Measurements from ENCODE around the gene RAC3. TPM values are rescaled to one million over a fixed set of nuclear protein-coding genes. Genes with fewer than 3 reads are reported as not detected.
A peak's percentile ranks its signal among the peaks of the same experiment; 100 is the strongest.

The RAC3 gene
- total RNA-seq, 4 donors from 2014 or later: 13.7 to 34.1 (median 14.8) TPM

GRCh38 chr17:82050761-82051641 is 19.5 kb downstream of the RAC3 start:
- H3K36me3 ChIP-seq: peaks cover 54% of the 10 kb centered on the region
- H3K27me3 ChIP-seq: no peaks in the 10 kb centered on the region
- TF ChIP-seq POLR2A (IDR thresholded peaks at IDR 0.05): no peak
- TF ChIP-seq EP300 (IDR thresholded peaks at IDR 0.05): no peak
- no peak for TF ChIP-seq POLR2AphosphoS5 (IDR thresholded peaks at IDR 0.05)
- no peak for TF ChIP-seq CTCF (IDR thresholded peaks at IDR 0.05)
- 55% methylated on average over 8 of the region's 79 CpGs for WGBS
- no peaks in the 10 kb centered on the region for H3K9me3 ChIP-seq
- DNase-seq (ENCODE audit: low spot score in 2 of 2): no peak
- peaks cover 42% of the 10 kb centered on the region for H3K4me1 ChIP-seq
- H3K27ac ChIP-seq: peak overlapping the region; percentile 77
- peak overlapping the region; percentile 85 for H3K4me3 ChIP-seq

GRCh38 chr17:82051776-82052637 is 20.5 kb downstream of the RAC3 start, which contains the start of the genes GPS1 and RFNG:
TSS of gene GPS1 (plus strand) at chr17:82051898. CDS start at chr17:82051932, 34 bp downstream.
TSS of gene RFNG (minus strand) at chr17:82051811. CDS start at chr17:82051766, 45 bp downstream.
- TF ChIP-seq POLR2AphosphoS5 (IDR thresholded peaks at IDR 0.05) (no peak), POLR2A (IDR thresholded peaks at IDR 0.05) (no peak), EP300 (IDR thresholded peaks at IDR 0.05) (no peak), CTCF (IDR thresholded peaks at IDR 0.05) (no peak)
- no peaks in the 10 kb centered on the region for H3K27me3 ChIP-seq
- H3K36me3 ChIP-seq: peaks cover 62% of the 10 kb centered on the region
- H3K4me3 ChIP-seq: peak within 1 kb of the TSS; percentile 85
- H3K27ac ChIP-seq: peak within 1 kb of the TSS; percentile 77
- no peak for DNase-seq (ENCODE audit: low spot score in 2 of 2)
- WGBS: 2% methylated on average over 26 of the region's 94 CpGs
- H3K9me3 ChIP-seq: no peaks in the 10 kb centered on the region
- peaks cover 42% of the 10 kb centered on the region for H3K4me1 ChIP-seq

- no peak overlapping the region for H3K27ac ChIP-seq
- peaks cover 62% of the 10 kb centered on the region for H3K36me3 ChIP-seq
- peak overlapping the region; percentile 85 for H3K4me3 ChIP-seq
- TF ChIP-seq POLR2A (IDR thresholded peaks at IDR 0.05) (no peak), POLR2AphosphoS5 (IDR thresholded peaks at IDR 0.05) (no peak), EP300 (IDR thresholded peaks at IDR 0.05) (no peak), CTCF (IDR thresholded peaks at IDR 0.05) (no peak)
- no peak for DNase-seq (ENCODE audit: low spot score in 2 of 2)
- no peaks in the 10 kb centered on the region for H3K9me3 ChIP-seq
- no peaks in the 10 kb centered on the region for H3K27me3 ChIP-seq
- WGBS: 57% methylated on average over 3 of the region's 19 CpGs
- peaks cover 42% of the 10 kb centered on the region for H3K4me1 ChIP-seq
Measured at GRCh38 chr17:82052638-82053059, 21.2 kb downstream of the RAC3 start.

DNA sequence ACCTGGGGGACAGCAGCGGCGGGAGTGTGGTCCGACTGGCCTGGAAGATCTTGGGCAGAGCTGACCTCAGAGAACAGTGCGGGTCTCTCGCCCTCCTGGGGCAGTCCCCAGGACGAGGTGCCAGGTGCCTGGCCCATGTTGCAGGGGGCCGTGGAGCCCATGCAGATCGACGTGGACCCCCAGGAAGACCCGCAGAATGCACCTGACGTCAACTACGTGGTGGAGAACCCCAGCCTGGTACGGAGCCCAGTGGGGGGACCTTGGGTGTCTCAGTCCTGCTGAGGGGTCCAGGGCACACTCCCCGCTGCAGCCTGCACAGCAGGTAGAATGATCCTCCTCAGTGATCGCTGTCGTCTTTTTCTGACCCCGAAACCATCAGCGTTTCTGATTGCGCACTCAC is 21.7 kb downstream of the RAC3 start:
- DNase-seq (ENCODE audit: low spot score in 2 of 2): no peak
- H3K4me1 ChIP-seq: peaks cover 42% of the 10 kb centered on the region
- H3K9me3 ChIP-seq: no peaks in the 10 kb centered on the region
- H3K27me3 ChIP-seq: no peaks in the 10 kb centered on the region
- no peak overlapping the region for H3K27ac ChIP-seq
- peak overlapping the region; percentile 85 for H3K4me3 ChIP-seq
- WGBS: 96% methylated on average over 11 of the region's 19 CpGs
- TF ChIP-seq POLR2AphosphoS5 (IDR thresholded peaks at IDR 0.05) (no peak), POLR2A (IDR thresholded peaks at IDR 0.05) (no peak), CTCF (IDR thresholded peaks at IDR 0.05) (no peak), EP300 (IDR thresholded peaks at IDR 0.05) (no peak)
- peaks cover 62% of the 10 kb centered on the region for H3K36me3 ChIP-seq
